ENCODE results near the gene CALN1.

Gene CALN1

DNA sequence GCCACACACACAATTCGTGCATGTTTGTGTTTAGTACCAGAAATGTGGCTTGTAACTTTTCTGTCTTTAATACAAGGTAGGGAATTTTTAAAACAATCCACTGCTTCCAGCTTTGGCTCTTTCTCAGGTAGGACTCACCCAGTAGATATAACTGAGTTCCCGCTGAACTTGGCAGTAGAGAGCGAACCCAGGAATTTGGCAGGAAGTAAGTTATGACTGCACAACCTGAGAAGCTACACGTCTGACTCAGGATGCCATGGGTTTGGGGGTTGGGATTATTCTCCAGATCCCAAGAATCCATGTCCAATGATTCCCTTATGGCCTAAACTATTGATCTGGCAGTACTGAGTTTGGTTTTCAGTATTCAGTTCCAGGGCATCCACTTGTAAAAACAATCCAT, 499.7 kb downstream of the CALN1 start:
- TF ChIP-seq, protein P1, sequence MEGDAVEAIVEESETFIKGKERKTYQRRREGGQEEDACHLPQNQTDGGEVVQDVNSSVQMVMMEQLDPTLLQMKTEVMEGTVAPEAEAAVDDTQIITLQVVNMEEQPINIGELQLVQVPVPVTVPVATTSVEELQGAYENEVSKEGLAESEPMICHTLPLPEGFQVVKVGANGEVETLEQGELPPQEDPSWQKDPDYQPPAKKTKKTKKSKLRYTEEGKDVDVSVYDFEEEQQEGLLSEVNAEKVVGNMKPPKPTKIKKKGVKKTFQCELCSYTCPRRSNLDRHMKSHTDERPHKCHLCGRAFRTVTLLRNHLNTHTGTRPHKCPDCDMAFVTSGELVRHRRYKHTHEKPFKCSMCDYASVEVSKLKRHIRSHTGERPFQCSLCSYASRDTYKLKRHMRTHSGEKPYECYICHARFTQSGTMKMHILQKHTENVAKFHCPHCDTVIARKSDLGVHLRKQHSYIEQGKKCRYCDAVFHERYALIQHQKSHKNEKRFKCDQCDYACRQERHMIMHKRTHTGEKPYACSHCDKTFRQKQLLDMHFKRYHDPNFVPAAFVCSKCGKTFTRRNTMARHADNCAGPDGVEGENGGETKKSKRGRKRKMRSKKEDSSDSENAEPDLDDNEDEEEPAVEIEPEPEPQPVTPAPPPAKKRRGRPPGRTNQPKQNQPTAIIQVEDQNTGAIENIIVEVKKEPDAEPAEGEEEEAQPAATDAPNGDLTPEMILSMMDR (IDR thresholded peaks at IDR 0.05; ENCODE audit: low read length, missing control alignments) = no peak
- no peak for DNase-seq (ENCODE audit: low read depth)
- no peak overlapping the region for H3K4me3 ChIP-seq (replicated peaks; ENCODE audit: low read depth, low read length)

DNA sequence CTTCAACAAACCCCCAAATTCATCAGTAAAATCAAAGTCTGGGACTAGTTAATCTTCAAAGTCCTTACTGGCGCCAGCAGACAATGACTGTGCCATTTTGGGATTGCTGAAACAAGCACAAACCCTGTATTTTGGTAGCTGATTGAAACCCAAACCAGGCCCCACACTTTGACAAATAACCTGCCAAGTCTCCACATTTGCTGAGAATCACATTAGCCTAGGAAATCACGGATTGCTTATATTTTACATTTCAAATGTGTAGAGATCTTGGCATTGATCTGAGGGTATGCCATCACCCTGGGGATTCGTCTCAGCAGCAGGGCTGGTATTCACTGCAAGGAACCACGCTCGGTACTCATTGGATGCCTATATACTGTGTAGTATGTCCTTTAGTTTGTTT, 501.1 kb downstream of the CALN1 start:
- TF ChIP-seq, protein P1 (IDR thresholded peaks at IDR 0.05; ENCODE audit: low read length, missing control alignments) = no peak
- H3K4me3 ChIP-seq (replicated peaks; ENCODE audit: low read depth, low read length) = no peak overlapping the region
- DNase-seq (ENCODE audit: low read depth) = no peak

DNA sequence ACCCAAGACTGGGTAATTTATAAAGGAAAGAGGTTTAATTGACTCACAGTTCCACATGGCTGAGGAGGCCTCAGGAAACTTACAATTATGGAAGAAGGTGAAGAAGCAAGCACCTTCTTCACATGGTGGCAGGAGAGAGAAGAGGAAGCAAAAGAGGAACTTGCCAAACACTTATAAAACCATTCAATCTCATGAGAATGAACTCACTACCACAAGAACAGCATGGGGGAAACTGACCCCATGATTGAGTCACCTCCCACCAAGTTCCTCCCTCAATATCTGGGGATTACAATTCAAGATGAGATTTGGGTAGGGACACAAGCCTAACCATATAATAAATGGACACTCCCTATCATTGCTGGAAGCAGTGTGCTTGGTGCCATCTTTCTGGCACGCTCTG, 506.3 kb downstream of the CALN1 start:
- TF ChIP-seq, protein P1 (IDR thresholded peaks at IDR 0.05; ENCODE audit: low read length, missing control alignments) = no peak
- DNase-seq (ENCODE audit: low read depth) = no peak
- no peak overlapping the region for H3K4me3 ChIP-seq (replicated peaks; ENCODE audit: low read depth, low read length)

DNA sequence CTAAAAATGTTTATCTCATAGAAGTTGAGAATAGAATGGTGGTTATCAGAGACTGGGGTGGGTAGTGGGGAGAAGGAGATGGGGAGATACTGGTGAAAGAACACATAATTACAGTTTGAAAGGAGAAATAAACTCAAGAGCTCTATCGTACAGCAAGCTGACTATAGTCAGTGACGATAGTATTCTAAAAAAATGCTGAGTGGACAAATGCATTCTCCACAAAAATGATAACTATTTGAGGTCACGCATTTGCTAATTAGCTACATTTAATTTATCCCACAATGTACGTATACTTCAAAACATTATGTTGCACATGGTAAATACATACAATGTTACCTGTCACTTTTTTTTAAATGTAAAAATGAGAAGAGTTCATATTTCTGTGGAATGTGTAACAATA, 507.7 kb downstream of the CALN1 start:
- TF ChIP-seq, protein P1 (IDR thresholded peaks at IDR 0.05; ENCODE audit: low read length, missing control alignments) = no peak
- no peak overlapping the region for H3K4me3 ChIP-seq (replicated peaks; ENCODE audit: low read depth, low read length)
- no peak for DNase-seq (ENCODE audit: low read depth)

DNA sequence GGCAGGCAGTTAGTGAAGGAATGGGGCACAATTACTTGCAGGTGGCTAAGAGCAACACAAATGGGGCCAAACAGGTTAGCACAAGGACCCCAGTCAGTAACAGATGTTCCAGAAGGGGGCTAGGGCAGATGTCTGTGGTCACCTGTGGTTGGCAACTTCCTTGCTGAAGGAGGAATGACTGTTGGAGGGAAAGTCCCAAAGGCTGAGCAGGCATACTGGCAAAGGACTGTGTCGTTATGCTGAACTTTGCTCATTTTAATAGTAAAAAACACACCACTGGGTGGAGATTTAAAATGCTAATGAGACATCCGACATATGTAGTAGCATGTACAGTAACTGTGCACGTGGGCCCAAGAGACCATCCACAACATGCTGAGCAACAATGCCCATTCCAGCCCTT, 511.6 kb downstream of the CALN1 start:
- H3K4me3 ChIP-seq (replicated peaks; ENCODE audit: low read depth, low read length) = no peak overlapping the region
- no peak for DNase-seq (ENCODE audit: low read depth)
- TF ChIP-seq, protein P1 (IDR thresholded peaks at IDR 0.05; ENCODE audit: low read length, missing control alignments) = no peak

DNA sequence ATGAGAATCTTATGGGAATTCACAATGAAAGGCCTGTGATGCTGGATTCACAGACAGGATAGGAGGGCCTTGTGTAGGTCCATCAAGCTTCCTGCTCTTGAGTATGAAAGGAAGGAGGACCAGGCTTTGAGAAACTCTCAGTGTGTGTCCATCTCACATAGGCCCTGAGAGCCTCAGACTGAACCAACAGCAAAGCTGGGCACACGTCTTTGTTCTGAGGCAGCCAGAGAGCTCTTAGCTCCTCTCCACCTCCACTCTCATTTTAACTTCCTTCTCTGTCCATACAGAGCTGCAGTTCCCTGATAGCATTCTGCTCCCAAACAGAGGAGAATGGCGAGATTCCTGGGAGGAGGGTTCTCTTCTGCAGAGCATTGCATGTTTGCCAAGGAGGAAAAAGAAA, 515.6 kb downstream of the CALN1 start:
- TF ChIP-seq, protein P1 (IDR thresholded peaks at IDR 0.05; ENCODE audit: low read length, missing control alignments) = no peak
- H3K4me3 ChIP-seq (replicated peaks; ENCODE audit: low read depth, low read length) = no peak overlapping the region

DNA sequence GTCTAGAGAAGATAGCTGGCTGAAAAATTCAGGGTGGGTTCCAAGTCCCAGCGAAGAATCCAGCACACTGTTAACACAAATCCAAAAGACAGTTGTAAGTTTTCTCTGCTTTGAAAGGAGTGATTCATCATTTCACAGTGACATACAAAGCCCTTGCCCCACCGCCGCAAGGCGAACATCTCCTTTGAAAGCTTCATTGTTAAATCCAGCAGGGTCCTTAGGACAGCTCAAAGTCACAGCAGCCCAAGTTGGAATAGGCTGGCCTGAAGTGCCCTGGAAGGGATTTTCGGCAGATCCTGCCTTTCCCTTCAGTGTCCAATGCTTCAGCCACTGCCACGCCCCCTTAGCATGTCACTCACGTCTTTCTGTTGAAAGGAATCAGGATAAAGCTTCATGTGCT, 526.1 kb downstream of the CALN1 start:
- TF ChIP-seq, protein P1 (IDR thresholded peaks at IDR 0.05; ENCODE audit: low read length, missing control alignments) = no peak
- no peak overlapping the region for H3K4me3 ChIP-seq (replicated peaks; ENCODE audit: low read depth, low read length)
- DNase-seq (ENCODE audit: low read depth) = no peak

More for the DNA sequence above, 515.6 kb downstream of the CALN1 start:
- DNase-seq (ENCODE audit: low read depth) = no peak
